HG03064 (cell line): ENCODE measurements around the gene RNGTT.
"Not testable (repeated sequence)": the region's sequence is repeated elsewhere in the genome, so short reads cannot be mapped to it uniquely, and the experiment has no call there.

ENCODE experiments used
- ATAC-seq: cut with Tn5 transposase; IDR thresholded peaks from one replicate; pipeline ENCODE4 v1.9.1; 2021; ENCODE audit warnings: low read depth; ENCODE audit not compliant: unreplicated experiment

RNGTT gene

GRCh38 chr6:88914895-88915598 is 48.4 kb downstream of the RNGTT start:
- no peak for ATAC-seq

DNA sequence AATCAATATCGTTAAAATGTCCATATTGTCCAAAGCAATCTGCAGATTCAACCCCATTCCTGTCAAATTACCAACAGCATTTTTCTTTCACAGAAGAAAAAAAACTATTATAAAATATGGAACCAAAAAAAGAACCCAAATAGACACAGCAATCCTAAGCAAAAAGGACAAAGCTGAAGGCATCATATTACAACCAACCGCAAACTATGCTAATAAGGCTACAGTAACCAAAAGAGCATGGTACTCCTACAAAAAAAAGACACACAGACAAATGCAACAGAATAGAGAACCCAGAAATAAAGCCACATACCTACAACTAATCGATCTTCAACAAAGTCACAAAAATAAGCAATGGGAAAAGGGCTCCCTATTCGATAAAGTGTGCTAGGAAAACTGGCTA is 49.2 kb downstream of the RNGTT start:
- no peak for ATAC-seq

DNA sequence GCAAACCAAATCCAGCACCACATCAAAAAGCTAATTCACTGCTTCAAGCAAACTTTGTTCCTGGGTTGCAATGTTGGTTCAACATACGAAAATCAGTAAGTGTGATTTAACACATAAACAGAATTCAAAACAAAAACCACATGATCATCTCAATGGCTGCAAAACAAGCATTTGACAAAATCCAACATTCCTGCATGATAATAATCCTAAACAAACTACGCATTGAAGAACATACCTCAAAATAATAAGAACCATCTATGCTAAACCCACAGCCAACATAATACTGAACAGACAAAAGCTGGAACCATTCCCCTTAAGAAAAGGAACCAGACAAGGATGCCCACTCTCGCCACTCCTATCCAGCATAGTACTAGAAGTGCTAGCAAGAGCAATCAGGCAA is 49.9 kb downstream of the RNGTT start:
- ATAC-seq: no peak

GRCh38 chr6:88910922-88911778 is 52.3 kb downstream of the RNGTT start:
- ATAC-seq: no peak

DNA sequence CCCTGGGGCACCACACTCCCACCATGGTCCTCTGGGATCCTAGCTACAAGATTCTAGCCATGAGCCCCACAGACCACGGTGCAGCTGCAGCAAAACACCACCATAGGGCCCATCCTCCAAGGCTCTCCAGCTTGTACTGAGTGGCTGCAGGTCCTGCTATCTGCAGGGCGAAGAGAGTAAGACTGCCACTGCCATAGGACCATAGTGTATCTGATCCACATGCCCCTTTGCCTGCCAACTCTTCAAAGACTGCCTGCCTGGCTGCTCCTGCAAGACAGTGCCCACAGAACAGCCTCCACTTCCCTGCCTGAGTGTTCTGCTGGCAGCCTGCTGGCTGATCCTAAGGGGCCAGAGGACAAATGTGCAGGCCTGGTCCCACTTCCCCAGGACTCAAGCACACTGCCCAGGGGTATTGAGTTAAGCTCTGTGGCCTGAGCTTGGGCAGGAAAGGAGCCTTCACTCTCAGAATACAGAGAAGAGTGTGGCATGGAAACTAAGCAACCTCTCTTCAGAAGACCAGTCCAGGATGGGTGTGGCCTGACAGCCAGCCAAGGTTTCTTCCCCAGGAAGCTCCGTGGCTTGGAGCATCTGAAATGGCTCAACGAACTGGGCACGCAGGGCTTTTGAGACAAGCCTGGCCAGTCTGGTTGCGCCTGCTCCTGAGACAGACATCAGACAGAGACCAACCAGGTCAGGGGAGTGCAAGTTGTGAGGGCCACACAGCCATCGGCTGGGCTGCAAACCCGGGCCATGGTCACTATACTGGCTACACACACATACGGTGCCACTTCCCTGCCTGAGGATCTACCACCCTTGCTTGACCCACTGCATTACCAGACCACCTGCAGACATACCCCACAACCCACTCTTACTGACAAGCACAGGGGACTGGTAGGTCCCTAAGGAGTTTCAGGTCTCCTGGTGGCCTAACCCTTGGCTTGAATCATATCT is 54.5 kb downstream of the RNGTT start:
- no peak for ATAC-seq

DNA sequence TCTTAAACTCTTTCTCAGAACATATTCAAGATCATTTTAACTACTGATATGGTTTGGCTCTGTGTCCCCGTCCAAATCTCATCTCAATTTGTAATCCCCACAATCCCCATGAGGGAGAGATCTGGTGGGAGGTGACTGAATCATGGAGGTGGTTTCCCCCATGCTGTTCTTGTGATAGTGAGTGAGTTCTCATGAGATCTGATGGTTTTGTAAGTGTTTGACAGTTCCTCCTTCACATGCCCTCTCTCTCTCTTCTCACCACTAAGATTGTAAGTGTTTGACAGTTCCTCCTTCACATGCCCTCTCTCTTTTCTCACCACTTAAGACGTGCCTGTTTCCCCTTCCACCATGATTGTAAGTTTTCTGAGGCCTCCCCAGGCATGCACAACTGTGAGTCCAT is 56.3 kb downstream of the RNGTT start:
- not testable (repeated sequence) for ATAC-seq

GRCh38 chr6:88899569-88900316 is 63.7 kb downstream of the RNGTT start:
- ATAC-seq: no peak

GRCh38 chr6:88895911-88896310 is 67.5 kb downstream of the RNGTT start:
- no peak for ATAC-seq

- no peak for ATAC-seq
Observed at GRCh38 chr6:88890860-88891845, 72.3 kb downstream of the RNGTT start.

DNA sequence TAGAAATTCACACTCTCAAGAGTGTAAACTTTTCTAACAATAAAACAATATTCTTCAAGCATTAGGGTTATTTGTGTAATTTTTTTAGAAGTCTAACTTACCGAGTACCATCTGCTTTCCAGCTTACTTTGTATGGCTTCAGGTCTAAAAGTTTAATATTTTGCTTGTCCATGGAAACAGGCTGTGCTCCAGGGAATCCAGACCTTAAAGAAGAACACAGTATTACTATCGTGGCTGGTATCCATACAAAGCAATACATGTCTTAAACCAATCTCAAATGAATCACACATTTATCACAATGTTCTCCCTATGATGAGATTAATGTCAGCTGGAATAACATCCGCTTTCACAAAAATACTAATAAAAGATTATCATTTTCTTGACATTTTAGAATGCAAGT is 73.0 kb downstream of the RNGTT start:
- no peak for ATAC-seq

GRCh38 chr6:88884361-88884760 is 79.1 kb downstream of the RNGTT start:
- ATAC-seq: no peak

- ATAC-seq: no peak
Observed at GRCh38 chr6:88882536-88882935, 80.9 kb downstream of the RNGTT start.

DNA sequence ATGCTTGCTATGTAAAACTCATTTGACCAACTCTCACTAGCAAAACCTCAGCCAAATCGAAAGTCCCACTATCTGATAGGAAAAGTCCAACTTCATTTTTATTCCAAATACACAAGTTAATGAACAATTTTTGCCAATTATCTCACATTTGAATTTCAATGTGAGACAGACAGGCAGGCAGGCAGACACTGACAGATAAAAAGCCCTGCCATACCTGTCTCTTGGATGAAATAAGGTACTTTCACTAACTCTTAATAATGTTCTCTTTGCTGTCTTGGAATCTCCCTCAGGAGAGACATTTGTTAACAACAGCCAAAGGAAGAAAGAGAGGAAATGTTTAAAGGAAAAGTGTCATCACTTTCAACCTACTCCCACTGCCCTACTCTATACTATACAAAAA is 82.0 kb downstream of the RNGTT start:
- no peak for ATAC-seq

DNA sequence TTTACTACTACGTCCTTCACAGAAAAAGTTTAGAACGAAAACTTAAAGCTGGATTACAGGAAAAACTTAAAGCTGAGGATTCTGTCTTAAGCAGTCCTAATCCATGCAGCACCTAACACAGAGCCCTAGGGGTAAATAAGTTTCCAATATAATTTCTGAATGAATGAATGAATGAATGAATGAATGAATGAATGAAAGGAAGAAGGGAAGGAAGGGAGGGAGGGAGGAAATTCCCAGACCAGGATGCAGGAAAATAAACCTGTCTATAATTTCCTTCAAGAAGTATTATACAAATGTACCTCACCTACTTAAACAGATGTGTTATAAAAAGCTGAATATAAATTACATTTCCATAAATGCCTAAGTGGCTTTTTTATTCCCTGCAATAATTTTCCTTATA is 83.4 kb downstream of the RNGTT start:
- no peak for ATAC-seq

DNA sequence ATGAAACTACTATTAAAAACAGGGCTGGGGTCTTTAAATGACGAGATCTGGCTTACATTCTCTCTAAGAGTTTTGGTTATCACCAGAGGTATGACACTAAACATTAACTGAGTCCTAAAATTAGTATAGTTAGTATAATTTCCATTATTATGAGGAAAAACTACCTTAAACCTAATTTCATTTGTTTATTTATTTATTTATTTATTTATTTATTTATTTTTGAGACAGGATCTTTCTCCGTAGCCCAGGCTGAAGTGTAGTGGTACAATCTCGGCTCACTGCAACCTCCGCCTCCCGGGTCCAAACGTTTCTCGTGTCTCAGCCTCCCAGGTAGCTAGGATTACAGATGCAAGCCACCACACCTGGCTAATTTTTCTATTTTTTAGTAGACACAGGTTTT is 85.5 kb downstream of the RNGTT start:
- ATAC-seq: no peak

DNA sequence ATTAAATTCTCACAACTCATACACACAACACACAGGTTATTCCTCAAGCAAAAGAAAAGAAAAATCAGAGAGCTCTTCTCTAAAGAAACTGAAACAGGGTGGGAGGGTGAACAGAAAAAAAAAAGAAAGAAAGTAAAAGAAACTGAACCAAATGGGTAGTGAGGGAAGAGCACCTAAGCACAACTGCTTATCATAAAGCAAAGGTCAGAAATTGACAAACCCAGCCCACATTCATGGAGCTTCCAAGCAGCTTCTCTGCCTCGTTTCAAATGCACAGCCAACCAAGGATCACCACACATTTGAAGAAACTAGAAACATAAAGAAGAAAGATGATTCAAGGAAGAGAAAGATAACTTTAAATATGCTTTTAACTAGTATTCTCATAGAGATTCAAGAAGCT is 90.5 kb downstream of the RNGTT start:
- no peak for ATAC-seq

DNA sequence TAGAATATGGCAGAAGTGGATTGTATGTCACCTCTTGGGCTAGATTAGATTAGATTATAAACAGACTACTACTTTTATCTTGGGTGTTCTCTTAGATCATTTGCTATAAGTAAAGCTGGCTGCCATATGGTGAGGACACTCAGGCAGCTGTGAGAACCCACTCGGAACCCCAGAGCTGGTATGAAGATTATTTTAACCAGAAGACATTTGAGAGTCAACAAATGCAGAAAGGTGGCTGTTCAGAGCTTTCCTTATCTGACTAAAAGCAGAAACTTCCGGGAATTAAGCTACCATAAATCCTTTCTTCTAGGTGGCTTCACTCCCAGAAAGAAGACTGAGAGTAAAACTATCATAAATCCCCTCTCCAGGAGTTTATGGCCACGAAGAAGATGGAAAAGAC is 91.9 kb downstream of the RNGTT start:
- ATAC-seq: no peak

GRCh38 chr6:88870717-88871330 is 92.6 kb downstream of the RNGTT start:
- ATAC-seq: no peak
